ENCODE measurements around the gene CA11.

Gene CA11

DNA sequence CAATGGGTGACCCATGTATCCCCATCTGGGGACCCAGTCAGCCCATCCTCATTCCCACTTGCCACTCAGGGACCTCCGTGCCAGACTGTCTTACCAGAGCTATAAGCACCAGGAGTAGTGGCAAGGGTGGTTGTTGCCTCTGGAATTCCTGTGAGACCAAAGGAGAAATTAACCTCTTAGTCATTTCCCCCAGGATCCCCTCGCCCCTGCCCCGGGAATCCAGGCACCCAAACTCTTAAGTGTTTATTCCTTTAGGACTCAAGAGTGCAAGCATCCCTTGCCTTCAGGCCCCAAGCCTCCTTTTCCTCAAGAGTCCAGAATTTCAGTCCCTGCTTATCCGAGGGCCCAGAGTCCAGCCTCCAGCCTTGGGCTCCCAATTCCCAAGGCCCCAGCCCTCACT is 17.7 kb upstream of the CA11 start:
- Histone ChIP-seq H3K4me1 (ENCODE audit: control insufficient read depth, low read length) (peaks cover 14% of the 10 kb centered on the region), H3K36me3 (ENCODE audit: control insufficient read depth, low read length) (no peaks in the 10 kb centered on the region), H3K27ac (ENCODE audit: low read depth, low read length) (no peak overlapping the region), H3F3A (ENCODE audit: control insufficient read depth, insufficient read depth) (0 out of 2 replicates have a peak, but pooled peaks cover 2% of the 10 kb centered on the region), H4K20me1 (ENCODE audit: control insufficient read depth, insufficient read depth, low read depth, low read length) (no peaks in the 10 kb centered on the region), H3K27me3 (ENCODE audit: control insufficient read depth, low read length) (no peaks in the 10 kb centered on the region), H3K4me3 (ENCODE audit: low read length) (no peak overlapping the region), H3K9me3 (ENCODE audit: control insufficient read depth, insufficient read depth, low read length) (no peaks in the 10 kb centered on the region), H3K9me2 (replicated peaks; ENCODE audit: control insufficient read depth, low read length) (no peaks in the 10 kb centered on the region), H3K4me2 (ENCODE audit: low read length) (no peak overlapping the region), H3K79me2 (ENCODE audit: control insufficient read depth, low read length) (no peaks in the 10 kb centered on the region)
- TF ChIP-seq, protein P1, sequence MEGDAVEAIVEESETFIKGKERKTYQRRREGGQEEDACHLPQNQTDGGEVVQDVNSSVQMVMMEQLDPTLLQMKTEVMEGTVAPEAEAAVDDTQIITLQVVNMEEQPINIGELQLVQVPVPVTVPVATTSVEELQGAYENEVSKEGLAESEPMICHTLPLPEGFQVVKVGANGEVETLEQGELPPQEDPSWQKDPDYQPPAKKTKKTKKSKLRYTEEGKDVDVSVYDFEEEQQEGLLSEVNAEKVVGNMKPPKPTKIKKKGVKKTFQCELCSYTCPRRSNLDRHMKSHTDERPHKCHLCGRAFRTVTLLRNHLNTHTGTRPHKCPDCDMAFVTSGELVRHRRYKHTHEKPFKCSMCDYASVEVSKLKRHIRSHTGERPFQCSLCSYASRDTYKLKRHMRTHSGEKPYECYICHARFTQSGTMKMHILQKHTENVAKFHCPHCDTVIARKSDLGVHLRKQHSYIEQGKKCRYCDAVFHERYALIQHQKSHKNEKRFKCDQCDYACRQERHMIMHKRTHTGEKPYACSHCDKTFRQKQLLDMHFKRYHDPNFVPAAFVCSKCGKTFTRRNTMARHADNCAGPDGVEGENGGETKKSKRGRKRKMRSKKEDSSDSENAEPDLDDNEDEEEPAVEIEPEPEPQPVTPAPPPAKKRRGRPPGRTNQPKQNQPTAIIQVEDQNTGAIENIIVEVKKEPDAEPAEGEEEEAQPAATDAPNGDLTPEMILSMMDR (IDR thresholded peaks at IDR 0.05; ENCODE audit: low read depth, low read length, poor library complexity, severe bottlenecking) = no peak
- TF ChIP-seq EZH2phosphoT487 (IDR thresholded peaks at IDR 0.05; ENCODE audit: borderline replicate concordance, low read length) = no peak

GRCh38 chr19:48661711-48662090 is 15.7 kb upstream of the CA11 start:
- Histone ChIP-seq H3K27ac (ENCODE audit: low read depth, low read length) (no peak overlapping the region), H4K20me1 (ENCODE audit: control insufficient read depth, insufficient read depth, low read depth, low read length) (no peaks in the 10 kb centered on the region), H3K79me2 (ENCODE audit: control insufficient read depth, low read length) (no peaks in the 10 kb centered on the region), H3K4me1 (ENCODE audit: control insufficient read depth, low read length) (peaks cover 14% of the 10 kb centered on the region), H3K27me3 (ENCODE audit: control insufficient read depth, low read length) (no peaks in the 10 kb centered on the region), H3K4me3 (ENCODE audit: low read length) (no peak overlapping the region), H3K4me2 (ENCODE audit: low read length) (no peak overlapping the region), H3F3A (ENCODE audit: control insufficient read depth, insufficient read depth) (0 out of 2 replicates have a peak, but pooled peaks cover 2% of the 10 kb centered on the region), H3K9me2 (replicated peaks; ENCODE audit: control insufficient read depth, low read length) (no peaks in the 10 kb centered on the region), H3K36me3 (ENCODE audit: control insufficient read depth, low read length) (no peaks in the 10 kb centered on the region), H3K9me3 (ENCODE audit: control insufficient read depth, insufficient read depth, low read length) (no peaks in the 10 kb centered on the region)
- TF ChIP-seq, protein P1 (IDR thresholded peaks at IDR 0.05; ENCODE audit: low read depth, low read length, poor library complexity, severe bottlenecking) = no peak
- TF ChIP-seq EZH2phosphoT487 (IDR thresholded peaks at IDR 0.05; ENCODE audit: borderline replicate concordance, low read length) = no peak

DNA sequence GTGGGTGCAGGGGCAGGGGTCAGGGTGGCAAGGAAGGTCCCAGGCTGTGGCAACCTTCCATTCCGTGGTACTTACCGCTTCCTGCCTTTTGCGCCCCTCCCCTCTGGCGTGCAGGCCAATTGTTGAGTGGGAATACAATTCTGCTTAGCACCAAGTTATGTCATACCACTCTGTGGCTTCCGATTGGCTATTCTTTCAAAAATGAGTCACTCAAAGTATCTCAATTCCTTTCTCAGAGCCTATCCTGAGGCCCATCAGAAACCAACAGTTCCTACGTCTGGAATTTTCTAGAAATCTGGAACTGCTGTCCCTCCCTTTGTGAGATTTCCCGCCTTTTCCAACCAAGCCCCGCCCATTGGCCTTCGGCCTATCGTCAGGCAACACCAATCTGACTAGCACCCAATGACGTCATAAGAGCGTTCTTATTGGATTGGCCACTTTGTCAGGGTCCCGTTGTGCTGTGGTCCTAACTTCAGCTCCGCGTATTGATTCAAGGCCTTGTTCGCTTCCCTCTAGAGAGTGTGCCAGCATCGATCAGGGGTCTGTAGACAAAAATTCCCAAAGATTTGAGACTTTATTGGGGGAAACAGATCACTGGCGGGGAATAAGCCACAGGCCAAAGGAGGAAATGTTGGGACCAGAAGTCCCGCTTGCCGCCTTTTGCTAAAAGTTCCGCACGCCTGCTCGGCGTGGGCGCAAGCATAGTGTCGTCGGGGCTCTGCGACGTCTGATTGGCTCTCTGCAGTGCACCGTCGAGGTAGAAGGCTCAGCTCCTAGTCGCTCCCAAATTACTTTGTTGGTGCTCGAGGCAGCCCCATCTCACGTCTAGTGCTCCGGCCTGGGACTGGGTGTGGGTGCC is 15.1 kb upstream of the CA11 start:
- H3K27ac ChIP-seq (ENCODE audit: low read depth, low read length) = peak overlapping the region; percentile 40
- H3K36me3 ChIP-seq (ENCODE audit: control insufficient read depth, low read length) = no peaks in the 10 kb centered on the region
- H3K27me3 ChIP-seq (ENCODE audit: control insufficient read depth, low read length) = no peaks in the 10 kb centered on the region
- H3K4me2 ChIP-seq (ENCODE audit: low read length) = peak overlapping the region; percentile 76
- H3K4me3 ChIP-seq (ENCODE audit: low read length) = peak overlapping the region; percentile 63
- H3K9me2 ChIP-seq (replicated peaks; ENCODE audit: control insufficient read depth, low read length) = no peaks in the 10 kb centered on the region
- peaks cover 14% of the 10 kb centered on the region for H3K4me1 ChIP-seq (ENCODE audit: control insufficient read depth, low read length)
- H3F3A ChIP-seq (ENCODE audit: control insufficient read depth, insufficient read depth) = 0 out of 2 replicates have a peak, but pooled peaks cover 2% of the 10 kb centered on the region
- H4K20me1 ChIP-seq (ENCODE audit: control insufficient read depth, insufficient read depth, low read depth, low read length) = no peaks in the 10 kb centered on the region
- no peak for TF ChIP-seq EZH2phosphoT487 (IDR thresholded peaks at IDR 0.05; ENCODE audit: borderline replicate concordance, low read length)
- TF ChIP-seq, protein P1 (IDR thresholded peaks at IDR 0.05; ENCODE audit: low read depth, low read length, poor library complexity, severe bottlenecking) = no peak
- H3K79me2 ChIP-seq (ENCODE audit: control insufficient read depth, low read length) = no peaks in the 10 kb centered on the region
- H3K9me3 ChIP-seq (ENCODE audit: control insufficient read depth, insufficient read depth, low read length) = no peaks in the 10 kb centered on the region
